ENCODE results near the gene MBP. TPM values are rescaled to one million over a fixed set of nuclear protein-coding genes. Genes with fewer than 3 reads are reported as not detected.

MBP gene
- total RNA-seq, 1 donor: 80.7 TPM

GRCh38 chr18:77056344-77057005 is 76.1 kb downstream of the MBP start:
- Histone ChIP-seq H3K9me3 (ENCODE audit: low read depth, low read length) (no peaks in the 10 kb centered on the region), H3K4me3 (ENCODE audit: low read length) (no peak overlapping the region), H3K4me1 (ENCODE audit: insufficient read depth, low read length) (peaks cover 92% of the 10 kb centered on the region), H3K27me3 (ENCODE audit: insufficient read depth, low read length) (no peaks in the 10 kb centered on the region)

- no peaks in the 10 kb centered on the region for H3K27me3 ChIP-seq (ENCODE audit: insufficient read depth, low read length)
- H3K4me3 ChIP-seq (ENCODE audit: low read length): no peak overlapping the region
- no peaks in the 10 kb centered on the region for H3K9me3 ChIP-seq (ENCODE audit: low read depth, low read length)
- peaks cover 84% of the 10 kb centered on the region for H3K4me1 ChIP-seq (ENCODE audit: insufficient read depth, low read length)
Measured at GRCh38 chr18:77055429-77056300, 76.9 kb downstream of the MBP start.

GRCh38 chr18:77054606-77055428 is 77.8 kb downstream of the MBP start:
- Histone ChIP-seq H3K4me1 (ENCODE audit: insufficient read depth, low read length) (peaks cover 76% of the 10 kb centered on the region), H3K9me3 (ENCODE audit: low read depth, low read length) (no peaks in the 10 kb centered on the region), H3K27me3 (ENCODE audit: insufficient read depth, low read length) (no peaks in the 10 kb centered on the region), H3K4me3 (ENCODE audit: low read length) (no peak overlapping the region)

- H3K9me3 ChIP-seq (ENCODE audit: low read depth, low read length): no peaks in the 10 kb centered on the region
- H3K27me3 ChIP-seq (ENCODE audit: insufficient read depth, low read length): no peaks in the 10 kb centered on the region
- no peak overlapping the region for H3K4me3 ChIP-seq (ENCODE audit: low read length)
- H3K4me1 ChIP-seq (ENCODE audit: insufficient read depth, low read length): peaks cover 72% of the 10 kb centered on the region
Measured at GRCh38 chr18:77054288-77054605, 78.3 kb downstream of the MBP start.

GRCh38 chr18:77053616-77054287 is 78.8 kb downstream of the MBP start:
- no peaks in the 10 kb centered on the region for H3K27me3 ChIP-seq (ENCODE audit: insufficient read depth, low read length)
- peaks cover 69% of the 10 kb centered on the region for H3K4me1 ChIP-seq (ENCODE audit: insufficient read depth, low read length)
- no peaks in the 10 kb centered on the region for H3K9me3 ChIP-seq (ENCODE audit: low read depth, low read length)
- no peak overlapping the region for H3K4me3 ChIP-seq (ENCODE audit: low read length)

- H3K27me3 ChIP-seq (ENCODE audit: insufficient read depth, low read length): no peaks in the 10 kb centered on the region
- no peak overlapping the region for H3K4me3 ChIP-seq (ENCODE audit: low read length)
- H3K4me1 ChIP-seq (ENCODE audit: insufficient read depth, low read length): peaks cover 61% of the 10 kb centered on the region
- no peaks in the 10 kb centered on the region for H3K9me3 ChIP-seq (ENCODE audit: low read depth, low read length)
Measured at GRCh38 chr18:77052983-77053309, 79.6 kb downstream of the MBP start.

- no peaks in the 10 kb centered on the region for H3K9me3 ChIP-seq (ENCODE audit: low read depth, low read length)
- no peaks in the 10 kb centered on the region for H3K27me3 ChIP-seq (ENCODE audit: insufficient read depth, low read length)
- peaks cover 59% of the 10 kb centered on the region for H3K4me1 ChIP-seq (ENCODE audit: insufficient read depth, low read length)
- H3K4me3 ChIP-seq (ENCODE audit: low read length): no peak overlapping the region
Measured at GRCh38 chr18:77052297-77052982, 80.1 kb downstream of the MBP start.

GRCh38 chr18:77051581-77052296 is 80.8 kb downstream of the MBP start:
- Histone ChIP-seq H3K9me3 (ENCODE audit: low read depth, low read length) (no peaks in the 10 kb centered on the region), H3K4me1 (ENCODE audit: insufficient read depth, low read length) (peaks cover 52% of the 10 kb centered on the region), H3K4me3 (ENCODE audit: low read length) (no peak overlapping the region), H3K27me3 (ENCODE audit: insufficient read depth, low read length) (no peaks in the 10 kb centered on the region)

- Histone ChIP-seq H3K4me1 (ENCODE audit: insufficient read depth, low read length) (peaks cover 34% of the 10 kb centered on the region), H3K27me3 (ENCODE audit: insufficient read depth, low read length) (no peaks in the 10 kb centered on the region), H3K9me3 (ENCODE audit: low read depth, low read length) (no peaks in the 10 kb centered on the region), H3K4me3 (ENCODE audit: low read length) (no peak overlapping the region)
Measured at GRCh38 chr18:77049938-77050337, 82.6 kb downstream of the MBP start.

- Histone ChIP-seq H3K27me3 (ENCODE audit: insufficient read depth, low read length) (no peaks in the 10 kb centered on the region), H3K9me3 (ENCODE audit: low read depth, low read length) (no peaks in the 10 kb centered on the region), H3K4me3 (ENCODE audit: low read length) (no peak overlapping the region)
Measured at GRCh38 chr18:77047803-77048419, 84.7 kb downstream of the MBP start.

GRCh38 chr18:77046994-77047393 is 85.6 kb downstream of the MBP start:
- no peaks in the 10 kb centered on the region for H3K9me3 ChIP-seq (ENCODE audit: low read depth, low read length)
- no peak overlapping the region for H3K4me3 ChIP-seq (ENCODE audit: low read length)
- H3K27me3 ChIP-seq (ENCODE audit: insufficient read depth, low read length): no peaks in the 10 kb centered on the region
- H3K4me1 ChIP-seq (ENCODE audit: insufficient read depth, low read length): peaks cover 4% of the 10 kb centered on the region

More at GRCh38 chr18:77047803-77048419, 84.7 kb downstream of the MBP start:
- H3K4me1 ChIP-seq (ENCODE audit: insufficient read depth, low read length): peaks cover 14% of the 10 kb centered on the region

GRCh38 chr18:77046409-77046808 is 86.2 kb downstream of the MBP start:
- Histone ChIP-seq H3K4me3 (ENCODE audit: low read length) (no peak overlapping the region), H3K4me1 (ENCODE audit: insufficient read depth, low read length) (no peaks in the 10 kb centered on the region), H3K27me3 (ENCODE audit: insufficient read depth, low read length) (no peaks in the 10 kb centered on the region), H3K9me3 (ENCODE audit: low read depth, low read length) (no peaks in the 10 kb centered on the region)

- H3K27me3 ChIP-seq (ENCODE audit: insufficient read depth, low read length): no peaks in the 10 kb centered on the region
- no peaks in the 10 kb centered on the region for H3K9me3 ChIP-seq (ENCODE audit: low read depth, low read length)
- H3K4me1 ChIP-seq (ENCODE audit: insufficient read depth, low read length): no peaks in the 10 kb centered on the region
- no peak overlapping the region for H3K4me3 ChIP-seq (ENCODE audit: low read length)
Measured at GRCh38 chr18:77045677-77046076, 86.9 kb downstream of the MBP start.
